Neural progenitor cell (in vitro differentiated cells): ENCODE results near the gene EPB41.

Source experiments
- CTCF ChIP-seq: fragments of 200-600 bp; sonication (generic); IDR thresholded peaks from 2 replicates; pipeline ENCODE4 v1.5.1; 2017; ENCODE audit warnings: antibody characterized with exemption, mild to moderate bottlenecking
- EZH2 ChIP-seq: fragments of 200-600 bp; sonication (generic); IDR thresholded peaks from 2 replicates; pipeline ENCODE4 v1.6.1; 2017; ENCODE audit warnings: antibody characterized with exemption, mild to moderate bottlenecking, moderate library complexity

GRCh38 chr1:29134695-29135028, 220.3 kb downstream of the EPB41 start:
- TF ChIP-seq CTCF (no peak), EZH2 (no peak)
